Hippocampal formation (tissue), 2 donors: ENCODE measurements around the gene TMEM239.
"Not testable (repeated sequence)": the region's sequence is repeated elsewhere in the genome, so short reads cannot be mapped to it uniquely, and the experiment has no call there.

Source experiments
- DNase-seq, 2 donors: peaks; one replicate each; lab custom pipeline; 2025; lab: John Stamatoyannopoulos, UW

TMEM239 gene

DNA sequence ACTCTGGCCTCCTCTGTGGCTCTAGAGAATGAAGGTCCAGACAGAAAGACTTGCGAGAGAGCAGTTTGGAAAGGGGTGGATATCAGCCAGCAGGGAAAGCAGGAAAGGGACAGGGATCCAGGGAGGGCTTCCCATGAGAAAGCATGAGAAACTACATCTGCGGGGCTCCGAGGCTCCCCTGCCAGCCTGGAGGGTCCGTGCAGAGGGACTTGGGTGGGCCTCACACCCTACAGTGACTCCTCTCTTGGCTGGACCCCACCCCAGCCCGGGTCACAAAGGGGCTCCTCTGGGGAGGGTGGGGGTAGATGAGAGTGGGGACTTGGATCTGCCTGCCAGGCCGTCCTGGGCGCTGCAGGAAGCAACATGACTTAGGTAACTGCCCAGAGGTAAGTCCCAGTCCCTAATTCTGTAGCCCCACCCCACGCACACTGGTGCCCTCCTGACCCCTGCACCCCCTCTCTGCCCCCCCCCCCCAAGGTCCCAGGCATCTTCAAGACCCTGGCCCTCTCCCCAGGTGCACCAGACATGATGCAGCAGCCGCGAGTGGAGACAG is at the start of gene TMEM239:
TSS of gene TMEM239 (plus strand) at position 335 of the 553 bp plus-strand sequence. CDS start at position 526, 191 bp downstream.
- no peak for DNase-seq

GRCh38 chr20:2767768-2768631 is 48.2 kb upstream of the TMEM239 start:
- DNase-seq, result no peak

DNA sequence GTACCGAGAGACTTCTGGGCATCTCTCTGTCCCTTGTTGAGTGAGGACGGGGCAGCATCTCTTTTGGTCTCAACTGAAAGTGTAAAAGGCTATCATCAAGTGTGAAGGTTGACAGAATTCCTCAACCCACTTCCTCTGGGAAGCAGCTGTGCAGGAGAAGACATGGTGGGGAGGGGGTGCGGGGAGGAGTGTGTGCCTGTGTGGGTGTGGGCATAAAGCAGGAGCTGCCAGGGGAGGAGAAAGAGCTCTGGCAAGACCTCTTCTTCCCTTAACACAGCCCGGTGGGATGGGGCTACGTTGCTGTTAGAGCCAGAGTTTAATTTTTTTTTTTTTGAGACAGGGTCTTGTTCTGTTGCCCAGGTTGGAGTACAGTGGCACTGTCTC is 47.5 kb upstream of the TMEM239 start:
- DNase-seq, result no peak

DNA sequence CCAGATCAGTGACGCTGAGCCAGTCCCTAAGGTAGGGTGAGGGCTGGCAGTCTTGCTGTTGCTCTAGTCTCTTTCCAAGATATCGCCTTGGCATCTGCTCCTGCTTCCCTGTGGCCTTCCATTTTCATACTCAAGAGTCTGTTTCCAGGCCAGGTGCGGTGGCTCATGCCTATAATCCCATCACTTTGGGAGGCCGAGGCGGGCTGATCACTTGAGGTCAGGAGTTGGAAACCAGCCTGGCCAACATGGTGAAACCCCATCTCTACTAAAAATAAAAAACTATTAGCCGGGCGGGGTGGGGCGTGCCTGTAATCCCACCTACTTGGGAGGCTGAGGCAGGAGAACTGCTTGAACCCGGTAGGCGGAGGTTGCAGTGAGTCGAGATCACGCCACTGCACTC is 46.1 kb upstream of the TMEM239 start:
- DNase-seq, result not testable (repeated sequence)

DNA sequence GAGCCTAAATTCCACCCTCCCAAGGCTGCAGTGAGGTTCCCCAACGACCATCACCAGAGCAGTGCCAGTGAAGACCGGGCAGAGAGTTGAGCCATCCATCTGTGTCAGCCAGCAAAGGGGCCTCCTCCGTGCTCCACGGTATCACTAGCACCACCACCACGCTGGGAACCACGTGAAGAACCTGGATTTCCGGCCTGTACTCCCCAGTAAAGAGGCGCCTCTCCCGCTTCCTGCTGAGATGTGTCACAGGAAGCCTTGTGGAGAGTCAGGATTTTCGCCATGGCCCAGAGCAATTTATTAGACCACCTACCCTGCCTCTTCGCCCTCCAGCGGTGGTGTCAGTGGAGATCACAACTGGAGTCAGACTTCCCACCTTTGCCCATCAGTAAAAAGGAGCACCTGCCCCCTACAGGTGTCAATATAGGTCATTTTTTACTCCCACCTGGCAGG is 44.5 kb upstream of the TMEM239 start:
- no peak for DNase-seq

GRCh38 chr20:2773812-2774211 is 42.4 kb upstream of the TMEM239 start:
- DNase-seq, result no peak

DNA sequence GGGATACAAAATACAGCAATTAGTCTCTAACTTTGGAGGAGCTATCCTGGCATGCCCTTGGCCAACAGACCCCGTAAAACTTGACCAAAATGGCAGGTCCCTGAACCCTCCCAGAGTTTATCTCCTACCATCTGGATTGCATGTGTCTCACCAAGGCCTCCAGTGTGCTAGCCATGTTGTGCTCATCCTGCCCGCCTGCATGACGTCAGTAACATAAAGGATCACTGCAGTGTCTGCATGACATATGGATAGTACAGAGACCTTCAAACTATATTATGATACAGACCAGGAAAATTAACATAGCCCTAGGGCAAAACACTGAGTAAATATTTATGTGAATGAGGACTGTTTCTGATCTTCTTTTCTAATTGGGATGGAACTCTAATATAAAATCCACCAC is 41.0 kb upstream of the TMEM239 start:
- no peak for DNase-seq

- DNase-seq, result no peak
These were observed 37.4 kb upstream of the TMEM239 start for GRCh38 chr20:2778602-2779321.

- no peak for DNase-seq
These were observed 35.2 kb upstream of the TMEM239 start for GRCh38 chr20:2780948-2781347.

GRCh38 chr20:2783908-2784566 is 32.1 kb upstream of the TMEM239 start:
- DNase-seq, result no peak

DNA sequence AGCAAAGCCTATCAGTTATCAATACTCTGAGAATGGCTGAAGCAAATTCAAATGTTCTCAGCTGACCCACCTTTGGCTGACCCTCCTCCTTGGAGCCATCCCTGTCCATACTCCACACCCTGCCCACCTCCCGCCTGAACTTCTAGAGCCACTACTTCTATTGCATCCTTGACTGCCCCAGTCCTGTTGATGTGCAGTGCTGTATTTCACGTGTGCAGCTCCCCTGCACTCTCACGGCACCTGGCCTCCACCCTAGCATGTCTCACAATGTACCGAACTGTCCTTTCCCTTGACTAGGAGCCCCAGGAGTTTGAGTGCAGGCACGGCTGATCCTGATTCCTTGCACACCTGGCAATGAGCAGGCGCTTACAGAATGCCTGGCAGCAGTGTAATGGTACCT is 22.7 kb upstream of the TMEM239 start:
- DNase-seq, result no peak

DNA sequence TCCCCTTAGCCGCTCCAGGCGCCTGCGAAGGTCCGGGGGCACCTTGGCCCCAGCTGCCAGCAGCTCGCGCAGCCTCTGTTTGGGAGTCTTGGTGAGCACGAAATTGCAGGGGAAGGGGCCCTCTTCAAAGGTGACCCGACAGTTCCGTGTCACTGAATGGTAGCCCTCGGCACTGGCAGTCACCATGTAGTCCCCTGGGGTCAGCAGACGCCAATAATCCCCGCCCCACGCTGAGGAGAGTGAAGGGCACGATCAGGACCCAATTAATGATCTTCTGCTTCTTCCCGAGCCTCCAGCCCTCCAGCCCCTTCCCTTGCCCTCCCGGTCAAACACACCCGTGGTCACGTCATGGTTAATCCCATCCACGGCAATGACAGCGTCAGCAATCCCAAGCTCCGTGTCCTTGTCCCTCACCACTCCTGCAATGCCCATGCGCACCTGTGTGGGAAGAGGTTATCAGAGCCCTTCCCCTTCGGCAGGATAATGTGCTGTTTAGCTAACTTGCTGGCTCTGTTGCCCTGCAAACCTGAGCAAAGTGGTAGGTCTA is 21.9 kb upstream of the TMEM239 start:
- no peak for DNase-seq

DNA sequence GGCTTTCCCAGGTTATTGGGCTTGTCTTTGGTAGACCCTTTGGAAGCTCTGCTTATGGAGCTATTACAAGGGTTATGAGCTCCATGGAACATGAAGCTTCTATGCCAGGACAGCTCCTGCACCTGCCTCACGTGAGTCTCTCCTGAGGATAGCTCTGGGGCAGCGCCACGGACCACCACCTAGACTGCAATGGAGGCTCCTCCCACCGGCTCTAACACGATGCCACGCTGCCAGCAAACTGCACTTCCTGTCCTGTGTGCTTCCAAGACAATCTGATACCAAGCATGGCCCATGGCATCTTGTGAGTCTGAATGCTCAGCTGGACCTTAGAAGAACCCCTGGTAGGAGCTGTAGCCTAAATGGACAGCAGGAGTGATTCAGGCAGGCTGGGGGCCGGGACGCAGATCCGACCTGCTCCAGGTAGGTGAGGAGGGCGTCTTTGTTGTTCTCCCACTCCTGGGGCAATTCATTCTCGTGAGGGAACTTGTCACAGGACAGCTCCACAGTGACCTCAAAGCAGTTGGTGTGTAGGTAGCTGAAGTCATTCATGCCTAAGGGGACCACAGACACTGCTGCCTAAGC is 21.2 kb upstream of the TMEM239 start:
- DNase-seq, result no peak

DNA sequence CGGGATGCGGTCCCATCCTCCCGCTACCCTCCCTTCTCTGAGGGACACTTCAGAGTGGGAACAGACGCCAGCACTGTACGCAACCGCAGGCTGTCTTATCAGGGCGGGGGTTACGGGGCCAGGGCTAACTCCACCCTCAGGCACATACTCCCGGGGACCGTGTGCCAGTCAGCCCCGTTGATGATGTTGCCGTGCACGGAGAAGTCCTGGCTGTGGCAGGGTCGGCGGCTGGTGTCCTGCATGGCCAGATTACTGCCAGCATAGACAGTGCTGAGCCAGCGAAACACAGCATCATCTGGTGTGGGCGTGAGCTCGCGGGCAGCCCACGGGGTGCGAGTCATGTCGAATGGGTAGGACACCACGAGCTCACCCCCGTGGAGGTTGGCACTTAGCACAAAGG is 20.7 kb upstream of the TMEM239 start:
- DNase-seq, result no peak

GRCh38 chr20:2796011-2796660 is 20.0 kb upstream of the TMEM239 start:
- no peak for DNase-seq

GRCh38 chr20:2797136-2797983 is 18.8 kb upstream of the TMEM239 start:
- DNase-seq, result no peak

- DNase-seq, result no peak
These were observed 17.9 kb upstream of the TMEM239 start for GRCh38 chr20:2798095-2798805.

DNA sequence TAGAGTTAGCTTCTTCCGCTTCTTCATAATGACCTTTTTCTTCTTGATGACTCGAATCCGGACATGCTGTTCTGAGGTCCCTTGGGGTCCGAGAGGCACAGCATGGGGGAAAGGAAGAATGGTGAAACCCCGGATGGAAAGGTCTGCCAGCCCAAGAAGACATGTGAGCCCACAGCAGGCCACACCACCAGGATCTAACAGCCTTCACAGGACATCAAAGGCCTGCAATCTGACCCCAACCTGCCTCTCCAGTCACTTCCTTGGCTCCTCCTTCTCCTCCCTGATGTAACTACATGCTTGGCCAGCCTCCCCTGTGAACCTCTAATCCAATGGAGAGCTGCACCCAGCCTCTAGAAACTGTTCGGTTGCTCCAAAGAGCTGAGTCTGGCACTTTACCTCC is 17.4 kb upstream of the TMEM239 start:
- DNase-seq, result no peak

- no peak for DNase-seq
These were observed 16.9 kb upstream of the TMEM239 start for GRCh38 chr20:2799271-2799670.
